Lower leg skin (tissue), 4 donors: ENCODE measurements around the gene PFKFB2. TPM values are rescaled to one million over a fixed set of nuclear protein-coding genes. Genes with fewer than 3 reads are reported as not detected.

Experiments used
- DNase-seq, 2 donors: peaks; one replicate each; pipeline ENCODE4 v3.0.0-alpha.2; 2019; ENCODE audit warnings: low spot score in 2 of 2
- H3K4me3 ChIP-seq: fragments of 200-600 bp; sonication (generic); 2 replicates; pipeline ENCODE4 v1.5.1; 2017; ENCODE audit warnings: mild to moderate bottlenecking, low read depth; ENCODE audit not compliant: poor library complexity, severe bottlenecking
- POLR2A ChIP-seq, 2 donors: fragments of 450-650 bp; IDR thresholded peaks; one replicate each; pipeline ENCODE4 v1.6.1; 2016 to 2017; ENCODE audit warnings: antibody characterized with exemption in 2 of 2, mild to moderate bottlenecking in 1 of 2, moderate library complexity in 1 of 2
- WGBS, 2 donors: methylation state at CpG; one replicate each; pipeline ENCODE4 v1.1.5; 2018; 5-methylcytosine and 5-hydroxymethylcytosine counted together
- intact Hi-C: fragments of 100-400 bp; cut with DNase I; formaldehyde crosslinking; loops from one replicate; pipeline ENCODE4 v1.15.0; 2023; ENCODE audit warnings: low total_unique reads
- total RNA-seq, 4 donors: library from RNA; depleted of rRNA; stranded (reverse); fragments of >200 nt; gene quantifications; one replicate each; pipeline ENCODE4 v1.1.0, GENCODE V29; 2016
- TF ChIP-seq, protein P1 (sequence below), 3 donors: fragments of 450-650 bp; IDR thresholded peaks; one replicate each; pipeline ENCODE4 v1.5.1; 2016; ENCODE audit warnings: antibody characterized with exemption in 3 of 3, mild to moderate bottlenecking in 3 of 3, moderate library complexity in 2 of 3

PFKFB2 gene
- total RNA-seq, 4 donors from 2014 or later, result 12.6 to 22.6 (median 16.8) TPM

DNA sequence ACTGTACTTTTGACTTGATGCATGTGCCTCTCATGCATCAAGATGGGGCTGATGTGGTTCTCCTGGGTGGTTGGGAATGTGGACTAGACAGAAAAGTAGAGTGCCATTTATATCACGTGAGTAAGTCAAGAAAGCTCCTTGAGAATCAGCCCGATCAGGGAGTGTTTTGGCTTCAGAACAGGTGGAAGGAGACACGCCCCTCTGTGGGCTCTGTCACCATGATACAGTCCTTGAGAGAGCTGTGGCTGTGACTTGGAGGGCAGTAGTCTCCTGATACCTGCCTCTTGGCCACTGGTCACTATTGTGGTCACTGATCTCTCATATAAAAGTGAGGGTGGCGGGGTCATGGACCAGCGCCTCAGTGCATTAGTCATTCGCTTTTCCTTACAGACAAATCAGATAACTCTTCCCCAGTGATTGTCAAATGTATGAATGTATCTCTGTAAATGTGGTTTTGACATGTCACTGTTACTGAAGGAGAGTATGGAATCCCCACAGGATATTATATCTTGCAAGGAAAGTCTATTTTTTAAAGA lies 26.7 kb downstream of the PFKFB2 start:
- no peak overlapping the region for H3K4me3 ChIP-seq
- 67 to 71% methylated on average over 6 of the region's 6 CpGs for WGBS, 2 donors
- DNase-seq, result no peak
- TF ChIP-seq POLR2A (IDR thresholded peaks at IDR 0.05), result no peak
- TF ChIP-seq, protein P1, sequence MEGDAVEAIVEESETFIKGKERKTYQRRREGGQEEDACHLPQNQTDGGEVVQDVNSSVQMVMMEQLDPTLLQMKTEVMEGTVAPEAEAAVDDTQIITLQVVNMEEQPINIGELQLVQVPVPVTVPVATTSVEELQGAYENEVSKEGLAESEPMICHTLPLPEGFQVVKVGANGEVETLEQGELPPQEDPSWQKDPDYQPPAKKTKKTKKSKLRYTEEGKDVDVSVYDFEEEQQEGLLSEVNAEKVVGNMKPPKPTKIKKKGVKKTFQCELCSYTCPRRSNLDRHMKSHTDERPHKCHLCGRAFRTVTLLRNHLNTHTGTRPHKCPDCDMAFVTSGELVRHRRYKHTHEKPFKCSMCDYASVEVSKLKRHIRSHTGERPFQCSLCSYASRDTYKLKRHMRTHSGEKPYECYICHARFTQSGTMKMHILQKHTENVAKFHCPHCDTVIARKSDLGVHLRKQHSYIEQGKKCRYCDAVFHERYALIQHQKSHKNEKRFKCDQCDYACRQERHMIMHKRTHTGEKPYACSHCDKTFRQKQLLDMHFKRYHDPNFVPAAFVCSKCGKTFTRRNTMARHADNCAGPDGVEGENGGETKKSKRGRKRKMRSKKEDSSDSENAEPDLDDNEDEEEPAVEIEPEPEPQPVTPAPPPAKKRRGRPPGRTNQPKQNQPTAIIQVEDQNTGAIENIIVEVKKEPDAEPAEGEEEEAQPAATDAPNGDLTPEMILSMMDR (IDR thresholded peaks at IDR 0.05), result no peak
- intact Hi-C loops, result loop anchor here (10.0 kb wide), 1 partner anchor 325 kb away; no protein-coding TSS in a partner anchor

DNA sequence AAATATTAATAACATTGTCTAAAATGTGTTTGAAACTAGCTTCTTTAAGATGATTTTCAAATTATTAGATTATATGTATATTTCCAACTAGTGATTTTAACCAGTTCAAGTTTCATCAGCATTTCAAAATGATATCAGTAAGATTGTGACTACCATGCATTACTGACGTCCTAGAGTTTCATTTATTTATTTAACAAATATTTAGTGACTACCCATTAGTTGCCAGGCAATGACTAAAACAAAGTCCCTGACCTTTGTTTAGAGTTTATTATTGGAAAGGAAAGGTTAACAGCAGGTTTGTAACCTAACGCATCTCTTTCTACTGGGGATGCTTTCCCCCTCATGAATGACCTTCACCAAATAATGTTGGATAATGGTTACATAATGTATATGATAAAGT lies 28.0 kb downstream of the PFKFB2 start:
- no peak for TF ChIP-seq POLR2A (IDR thresholded peaks at IDR 0.05)
- no peak overlapping the region for H3K4me3 ChIP-seq
- intact Hi-C loops, result loop anchor here (10.0 kb wide), 1 partner anchor 324 kb away; no protein-coding TSS in a partner anchor
- no peak for DNase-seq
- 70 to 75% methylated on average over 2 of the region's 2 CpGs for WGBS, 2 donors

DNA sequence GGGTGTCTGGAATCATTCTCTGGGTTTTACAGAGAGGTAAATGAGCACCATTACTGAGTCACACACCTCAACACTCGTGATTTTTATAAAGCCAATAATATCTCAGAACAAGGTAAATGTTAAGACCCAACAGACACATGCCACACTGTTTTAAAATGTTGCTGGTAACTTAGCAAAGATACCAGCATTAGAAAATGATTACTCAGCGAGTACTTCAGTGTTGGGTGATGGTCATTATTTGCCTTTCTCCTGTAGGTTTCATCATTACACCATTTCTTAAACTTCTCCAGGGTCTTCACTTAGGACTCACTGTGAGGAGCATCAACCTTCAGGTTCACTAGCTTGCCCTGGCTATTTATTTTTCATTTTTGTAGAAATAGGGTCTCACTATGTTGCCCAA lies 28.7 kb downstream of the PFKFB2 start:
- intact Hi-C loops, result loop anchor here (10.0 kb wide), 1 partner anchor 323 kb away; no protein-coding TSS in a partner anchor
- H3K4me3 ChIP-seq, result no peak overlapping the region

DNA sequence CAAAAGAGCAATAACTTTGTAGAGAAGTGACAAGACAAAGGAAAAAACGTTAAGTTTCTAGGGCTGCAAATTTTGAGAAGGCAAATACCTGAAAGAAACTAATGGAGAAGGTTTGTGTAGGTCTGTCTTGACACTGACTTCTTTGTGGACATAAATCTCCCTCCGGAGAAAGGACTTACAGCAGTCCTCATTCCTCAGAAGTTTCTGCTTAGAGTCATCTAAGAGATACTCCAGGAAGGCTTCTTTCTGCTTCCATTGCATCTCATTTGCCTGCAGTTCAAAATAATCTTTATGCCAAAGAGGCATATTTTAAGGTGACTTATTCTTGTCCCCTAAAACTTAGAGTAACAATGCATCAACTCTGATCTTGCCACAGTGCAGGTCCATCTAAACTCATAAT lies 31.2 kb downstream of the PFKFB2 start:
- TF ChIP-seq, protein P1 (IDR thresholded peaks at IDR 0.05), result no peak
- no peak overlapping the region for H3K4me3 ChIP-seq
- no peak for DNase-seq
- 43 to 53% methylated on average over 2 of the region's 2 CpGs for WGBS, 2 donors
- intact Hi-C loops, result loop anchor here (10.0 kb wide), 1 partner anchor 321 kb away; no protein-coding TSS in a partner anchor

More for the DNA sequence above, 28.7 kb downstream of the PFKFB2 start:
- DNase-seq, result no peak
- 85 to 86% methylated on average over 2 of the region's 2 CpGs for WGBS, 2 donors
- TF ChIP-seq, protein P1 (IDR thresholded peaks at IDR 0.05), result no peak
- TF ChIP-seq POLR2A (IDR thresholded peaks at IDR 0.05), result no peak

DNA sequence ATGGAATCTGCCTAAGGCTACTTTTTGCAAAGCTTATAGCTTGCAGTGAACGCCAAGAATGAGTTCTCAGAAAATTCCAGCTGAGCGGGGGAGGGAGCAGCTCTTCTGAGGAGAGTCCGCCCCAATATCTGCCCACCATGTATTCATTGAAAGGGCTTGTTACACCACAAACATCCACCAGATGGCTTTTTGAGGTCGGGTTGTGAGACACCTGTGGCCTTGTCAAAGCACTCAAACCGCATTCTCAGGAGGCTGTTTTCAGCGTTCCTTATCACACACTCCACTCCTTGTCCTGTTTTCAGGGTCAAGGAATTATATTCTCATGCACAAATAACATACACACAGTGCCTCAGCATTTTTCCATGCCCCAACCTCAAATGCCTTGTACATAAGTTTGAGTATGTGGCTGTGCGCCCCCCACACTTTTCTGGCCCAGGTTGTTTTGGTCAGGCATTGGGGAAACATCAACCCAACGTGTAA lies 31.7 kb downstream of the PFKFB2 start:
- intact Hi-C loops, result loop anchor here (10.0 kb wide), 1 partner anchor 320 kb away; no protein-coding TSS in a partner anchor
- WGBS, 2 donors, result 24 to 30% methylated on average over 8 of the region's 8 CpGs
- TF ChIP-seq POLR2A (IDR thresholded peaks at IDR 0.05), result no peak
- TF ChIP-seq, protein P1 (IDR thresholded peaks at IDR 0.05), result peak in 1 of 3 donors; percentile 67
- DNase-seq, result peak in 1 of 2 donors; percentile 34
- no peak overlapping the region for H3K4me3 ChIP-seq

DNA sequence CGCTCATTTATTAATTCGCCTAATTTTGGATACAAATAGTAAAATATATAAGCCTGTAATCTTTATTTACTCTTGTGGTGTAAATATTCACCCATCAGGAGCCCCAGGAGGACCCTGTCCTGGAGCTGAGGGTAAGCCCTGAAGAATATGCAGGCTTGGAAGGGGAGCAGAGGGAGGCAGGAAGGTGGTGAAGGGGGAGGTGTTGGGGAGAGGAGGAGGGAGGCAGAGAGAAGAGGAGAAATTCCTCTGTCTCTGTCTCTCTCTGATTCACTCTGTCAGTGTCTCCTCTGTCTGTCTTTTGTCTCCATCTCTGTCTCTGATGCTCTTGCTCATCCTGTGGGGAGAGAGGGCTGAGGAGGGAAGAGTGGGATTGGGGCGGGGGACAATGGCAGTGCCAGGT lies 32.8 kb downstream of the PFKFB2 start:
- H3K4me3 ChIP-seq, result no peak overlapping the region
- intact Hi-C loops, result loop anchor here (10.0 kb wide), 1 partner anchor 319 kb away; no protein-coding TSS in a partner anchor
- no peak for TF ChIP-seq POLR2A (IDR thresholded peaks at IDR 0.05)
- TF ChIP-seq, protein P1 (IDR thresholded peaks at IDR 0.05), result no peak
- WGBS, 2 donors, result 74 to 75% methylated on average over 3 of the region's 3 CpGs
- DNase-seq, result no peak
